ENCODE measurements around the gene ZCCHC8. TPM values are rescaled to one million over a fixed set of nuclear protein-coding genes. Genes with fewer than 3 reads are reported as not detected.

The ZCCHC8 gene
- total RNA-seq, 1 donor from 2014 or later = 21.8 TPM

GRCh38 chr12:122537021-122537420, 36.3 kb upstream of the ZCCHC8 start:
- no peak overlapping the region for H3K27ac Mint-ChIP-seq (ENCODE audit: unreplicated experiment)

GRCh38 chr12:122533856-122534255, 33.1 kb upstream of the ZCCHC8 start:
- H3K27ac Mint-ChIP-seq (ENCODE audit: unreplicated experiment) = no peak overlapping the region
- no peak for DNase-seq (ENCODE audit: low spot score)

More at GRCh38 chr12:122537021-122537420, 36.3 kb upstream of the ZCCHC8 start:
- Mint-ChIP-seq H3K36me3 (ENCODE audit: low read depth) (peaks cover 2% of the 10 kb centered on the region), H3K4me1 (ENCODE audit: low read depth) (no peaks in the 10 kb centered on the region), H3K9me3 (ENCODE audit: low read depth) (no peaks in the 10 kb centered on the region), H3K4me3 (ENCODE audit: unreplicated experiment) (no peak overlapping the region), H3K27me3 (ENCODE audit: low read depth) (no peaks in the 10 kb centered on the region)
- DNase-seq (ENCODE audit: low spot score) = no peak
- no peak for TF ChIP-seq CTCF (IDR thresholded peaks at IDR 0.05)

GRCh38 chr12:122528992-122529391, 28.3 kb upstream of the ZCCHC8 start:
- no peak for TF ChIP-seq CTCF (IDR thresholded peaks at IDR 0.05)
- no peak for DNase-seq (ENCODE audit: low spot score)
- peaks cover 9% of the 10 kb centered on the region for H3K4me1 Mint-ChIP-seq (ENCODE audit: low read depth)
- no peaks in the 10 kb centered on the region for H3K27me3 Mint-ChIP-seq (ENCODE audit: low read depth)
- H3K27ac Mint-ChIP-seq (ENCODE audit: unreplicated experiment) = no peak overlapping the region
- H3K4me3 Mint-ChIP-seq (ENCODE audit: unreplicated experiment) = no peak overlapping the region
- H3K36me3 Mint-ChIP-seq (ENCODE audit: low read depth) = peaks cover 6% of the 10 kb centered on the region
- H3K9me3 Mint-ChIP-seq (ENCODE audit: low read depth) = no peaks in the 10 kb centered on the region

More at GRCh38 chr12:122533856-122534255, 33.1 kb upstream of the ZCCHC8 start:
- no peak overlapping the region for H3K4me3 Mint-ChIP-seq (ENCODE audit: unreplicated experiment)
- H3K9me3 Mint-ChIP-seq (ENCODE audit: low read depth) = no peaks in the 10 kb centered on the region
- H3K27me3 Mint-ChIP-seq (ENCODE audit: low read depth) = no peaks in the 10 kb centered on the region
- TF ChIP-seq CTCF (IDR thresholded peaks at IDR 0.05) = no peak
- no peaks in the 10 kb centered on the region for H3K4me1 Mint-ChIP-seq (ENCODE audit: low read depth)
- H3K36me3 Mint-ChIP-seq (ENCODE audit: low read depth) = no peaks in the 10 kb centered on the region

GRCh38 chr12:122528582-122528981, 27.9 kb upstream of the ZCCHC8 start:
- Mint-ChIP-seq H3K36me3 (ENCODE audit: low read depth) (peaks cover 6% of the 10 kb centered on the region), H3K27ac (ENCODE audit: unreplicated experiment) (no peak overlapping the region), H3K9me3 (ENCODE audit: low read depth) (no peaks in the 10 kb centered on the region), H3K4me1 (ENCODE audit: low read depth) (peaks cover 13% of the 10 kb centered on the region), H3K4me3 (ENCODE audit: unreplicated experiment) (no peak overlapping the region), H3K27me3 (ENCODE audit: low read depth) (no peaks in the 10 kb centered on the region)
- TF ChIP-seq CTCF (IDR thresholded peaks at IDR 0.05) = no peak
- no peak for DNase-seq (ENCODE audit: low spot score)

GRCh38 chr12:122527478-122527944, 26.8 kb upstream of the ZCCHC8 start:
- Mint-ChIP-seq H3K9me3 (ENCODE audit: low read depth) (no peaks in the 10 kb centered on the region), H3K36me3 (ENCODE audit: low read depth) (peaks cover 6% of the 10 kb centered on the region), H3K27ac (ENCODE audit: unreplicated experiment) (no peak overlapping the region), H3K27me3 (ENCODE audit: low read depth) (no peaks in the 10 kb centered on the region), H3K4me1 (ENCODE audit: low read depth) (peaks cover 22% of the 10 kb centered on the region), H3K4me3 (ENCODE audit: unreplicated experiment) (no peak overlapping the region)
- no peak for DNase-seq (ENCODE audit: low spot score)
- no peak for TF ChIP-seq CTCF (IDR thresholded peaks at IDR 0.05)

Data from chondrocyte (in vitro differentiated cells).